ENCODE measurements around the gene MYOCD.

- no peak for TF ChIP-seq ZNF121 (tag by site-specific recombination; IDR thresholded peaks at IDR 0.05)
- TF ChIP-seq YY1 (tag by site-specific recombination; IDR thresholded peaks at IDR 0.05): no peak
- no peak for TF ChIP-seq CTCF (tag by site-specific recombination; IDR thresholded peaks at IDR 0.05)
- TF ChIP-seq ZBTB26 (tag by site-specific recombination; optimal IDR thresholded peaks at IDR 0.05): no peak
- TF ChIP-seq TRIM28 (IDR thresholded peaks at IDR 0.05; ENCODE audit: borderline replicate concordance, low read length): no peak
- TF ChIP-seq SALL2 (tag by site-specific recombination; IDR thresholded peaks at IDR 0.05; ENCODE audit: borderline replicate concordance): no peak
- no peak for TF ChIP-seq ZNF776 (tag by site-specific recombination; IDR thresholded peaks at IDR 0.05; ENCODE audit: borderline replicate concordance)
- TF ChIP-seq ZNF76 (tag by site-specific recombination; IDR thresholded peaks at IDR 0.05; ENCODE audit: borderline replicate concordance, low read depth): no peak
- TF ChIP-seq ZNF274 (IDR thresholded peaks at IDR 0.05; ENCODE audit: low read length): no peak
- TF ChIP-seq ZNF274 (tag by site-specific recombination; IDR thresholded peaks at IDR 0.05; ENCODE audit: borderline replicate concordance): no peak
- no peak for TF ChIP-seq IKZF3 (tag by site-specific recombination; IDR thresholded peaks at IDR 0.05)
Observed at GRCh38 chr17:12773153-12773552, 107.5 kb downstream of the MYOCD start.
